SK-N-MC (cell line): Measurements from ENCODE around the gene SPDYE9.
"Not testable (repeated sequence)": the region's sequence is repeated elsewhere in the genome, so short reads cannot be mapped to it uniquely, and the experiment has no call there.

Source experiments
- DNase-seq: peaks from one replicate; pipeline ENCODE4 v3.0.0-alpha.2; 2011; ENCODE audit warnings: low read depth, low spot score
- H3K27ac ChIP-seq: fragments of 200-600 bp; sonication (generic); 2 replicates; pipeline ENCODE4 v1.5.1; 2016; ENCODE audit warnings: mixed run types
- H3K36me3 ChIP-seq: fragments of 200-600 bp; sonication (generic); 2 replicates; pipeline ENCODE4 v1.6.1; 2017; ENCODE audit warnings: antibody characterized with exemption, low read length, mixed read lengths; ENCODE audit not compliant: insufficient read depth
- H3K4me3 ChIP-seq: fragments of 200-600 bp; sonication (generic); 2 replicates; pipeline ENCODE4 v1.5.1; 2016
- H3K9ac ChIP-seq: fragments of 200-600 bp; sonication (generic); 2 replicates; pipeline ENCODE4 v1.8.0; 2017; ENCODE audit warnings: mixed run types, mixed read lengths; ENCODE audit not compliant: insufficient read length
- H3K9me3 ChIP-seq: fragments of 200-600 bp; sonication (generic); 2 replicates; pipeline ENCODE4 v1.6.1; 2017; ENCODE audit warnings: low read depth, mild to moderate bottlenecking, antibody characterized with exemption, low read length, moderate library complexity, mixed read lengths

SPDYE9 gene, protein sequence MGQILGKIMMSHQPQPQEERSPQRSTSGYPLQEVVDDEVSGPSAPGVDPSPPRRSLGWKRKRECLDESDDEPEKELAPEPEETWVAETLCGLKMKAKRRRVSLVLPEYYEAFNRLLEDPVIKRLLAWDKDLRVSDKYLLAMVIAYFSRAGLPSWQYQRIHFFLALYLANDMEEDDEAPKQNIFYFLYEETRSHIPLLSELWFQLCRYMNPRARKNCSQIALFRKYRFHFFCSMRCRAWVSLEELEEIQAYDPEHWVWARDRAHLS

DNA sequence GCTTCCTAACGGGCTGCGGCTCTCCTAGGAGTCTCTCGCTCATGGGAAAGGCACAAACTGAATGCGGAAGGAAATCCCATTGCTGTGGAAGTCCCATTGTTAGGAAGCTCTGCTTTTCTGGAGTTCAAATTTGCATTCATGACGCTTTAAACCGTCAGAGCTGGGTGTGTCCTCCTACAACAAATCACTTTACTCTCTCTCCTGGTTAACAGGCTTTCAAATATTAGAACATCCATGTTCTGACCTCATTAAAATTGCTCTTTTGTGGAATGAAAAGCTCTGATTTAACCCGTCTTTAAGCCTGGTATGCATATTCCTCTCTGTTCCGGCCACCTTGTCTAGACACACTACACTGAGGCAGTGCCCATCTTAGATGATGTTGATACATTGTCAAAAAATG is at the start of gene SPDYE9:
SPDYE9 (minus strand) TSS at position 101 of the 400 bp plus-strand sequence. CDS start 1,800 bp downstream, outside the sequence.
- not testable (repeated sequence) for DNase-seq, H3K36me3 ChIP-seq, H3K9ac ChIP-seq, H3K9me3 ChIP-seq, H3K27ac ChIP-seq, H3K4me3 ChIP-seq

DNA sequence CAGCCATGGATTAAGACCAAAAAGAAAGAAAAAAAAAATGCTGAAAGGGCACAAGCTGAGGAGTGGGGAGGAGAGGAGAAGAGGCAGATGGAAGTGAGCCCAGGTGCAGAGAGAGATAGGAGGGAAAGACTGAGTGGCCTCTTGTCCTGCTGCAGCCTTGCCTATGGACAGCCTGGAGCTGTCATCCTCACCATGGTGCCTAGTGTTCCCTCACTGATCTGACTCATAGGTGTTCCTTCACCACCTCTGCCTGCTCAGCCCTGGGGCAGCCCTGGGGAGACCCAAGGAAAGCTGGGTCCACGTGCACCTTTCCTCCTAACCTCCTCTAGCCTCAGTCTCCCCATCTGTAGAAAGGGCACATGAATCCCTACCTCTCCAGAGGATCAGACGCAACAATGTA is 49.0 kb upstream of the SPDYE9 start:
- not testable (repeated sequence) for H3K27ac ChIP-seq, H3K9ac ChIP-seq, DNase-seq, H3K36me3 ChIP-seq, H3K9me3 ChIP-seq, H3K4me3 ChIP-seq

DNA sequence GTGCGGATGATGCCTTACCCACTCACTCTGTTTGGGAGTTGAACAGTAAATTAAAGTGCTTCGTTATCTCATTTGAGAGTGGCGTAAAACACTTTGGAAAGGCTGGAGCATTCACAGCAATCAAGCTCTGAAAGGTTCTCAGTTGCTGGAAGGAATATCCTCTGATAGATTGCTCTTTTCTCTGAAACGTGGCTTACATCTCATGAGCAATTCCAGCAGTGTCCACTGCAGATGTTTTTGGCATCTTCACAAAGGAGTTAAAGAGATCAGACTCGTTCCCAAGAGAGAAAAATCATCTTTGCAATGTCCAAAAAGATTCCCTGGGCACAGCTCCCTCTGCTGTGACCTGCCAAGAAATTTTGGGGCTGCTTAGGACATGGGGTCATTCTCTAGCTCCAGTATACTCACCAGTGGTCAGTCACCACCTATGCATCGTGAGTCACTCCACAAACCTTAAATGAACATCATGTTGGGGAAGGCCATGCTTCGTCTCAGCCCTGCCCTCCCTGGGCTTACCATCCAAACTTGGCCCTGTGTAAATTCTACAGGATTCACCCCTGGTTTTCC is 46.9 kb upstream of the SPDYE9 start:
- H3K27ac ChIP-seq, H3K9me3 ChIP-seq, H3K4me3 ChIP-seq, H3K36me3 ChIP-seq, DNase-seq, H3K9ac ChIP-seq: not testable (repeated sequence)

DNA sequence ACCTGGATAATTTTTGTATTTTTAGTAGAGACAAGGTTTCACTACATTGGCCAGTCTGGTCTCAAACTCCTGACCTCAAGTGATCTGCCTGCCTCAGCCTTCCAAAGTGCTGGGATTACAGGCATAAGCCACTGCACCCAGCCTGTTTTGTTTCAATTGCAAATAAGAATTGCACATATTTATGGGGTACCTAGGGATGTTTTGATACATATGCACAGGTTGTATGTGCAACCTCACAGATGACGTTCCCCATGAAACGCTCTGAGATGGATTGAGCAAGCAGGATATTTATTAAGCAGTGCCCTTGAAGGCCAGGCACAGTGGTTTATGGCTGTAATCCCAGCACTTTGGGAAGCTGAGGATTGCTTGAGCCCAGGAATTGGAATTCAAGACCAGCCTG is 44.8 kb upstream of the SPDYE9 start:
- H3K4me3 ChIP-seq, DNase-seq, H3K9ac ChIP-seq, H3K9me3 ChIP-seq, H3K36me3 ChIP-seq, H3K27ac ChIP-seq: not testable (repeated sequence)

DNA sequence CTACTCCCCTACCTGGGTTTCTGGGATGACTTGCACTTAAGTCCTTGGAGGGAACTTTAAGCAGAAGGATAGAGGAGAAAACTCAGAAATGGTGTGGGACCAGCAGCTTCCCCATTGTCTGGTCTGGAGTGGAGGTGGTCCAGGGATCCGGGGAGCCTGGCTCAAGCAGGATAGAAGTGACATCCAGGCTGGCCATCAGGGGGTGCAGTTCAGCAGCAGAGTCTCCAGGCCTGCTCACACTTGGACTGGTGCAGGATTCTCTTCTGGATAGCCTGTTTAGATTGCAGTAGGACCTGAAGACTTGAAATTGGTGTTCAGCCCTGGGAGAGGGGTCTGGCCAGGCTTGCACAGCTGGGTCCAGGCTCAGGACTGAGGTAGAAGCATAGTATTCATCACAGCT is 38.3 kb upstream of the SPDYE9 start:
- not testable (repeated sequence) for H3K9me3 ChIP-seq, H3K36me3 ChIP-seq, H3K9ac ChIP-seq, H3K4me3 ChIP-seq, H3K27ac ChIP-seq, DNase-seq

DNA sequence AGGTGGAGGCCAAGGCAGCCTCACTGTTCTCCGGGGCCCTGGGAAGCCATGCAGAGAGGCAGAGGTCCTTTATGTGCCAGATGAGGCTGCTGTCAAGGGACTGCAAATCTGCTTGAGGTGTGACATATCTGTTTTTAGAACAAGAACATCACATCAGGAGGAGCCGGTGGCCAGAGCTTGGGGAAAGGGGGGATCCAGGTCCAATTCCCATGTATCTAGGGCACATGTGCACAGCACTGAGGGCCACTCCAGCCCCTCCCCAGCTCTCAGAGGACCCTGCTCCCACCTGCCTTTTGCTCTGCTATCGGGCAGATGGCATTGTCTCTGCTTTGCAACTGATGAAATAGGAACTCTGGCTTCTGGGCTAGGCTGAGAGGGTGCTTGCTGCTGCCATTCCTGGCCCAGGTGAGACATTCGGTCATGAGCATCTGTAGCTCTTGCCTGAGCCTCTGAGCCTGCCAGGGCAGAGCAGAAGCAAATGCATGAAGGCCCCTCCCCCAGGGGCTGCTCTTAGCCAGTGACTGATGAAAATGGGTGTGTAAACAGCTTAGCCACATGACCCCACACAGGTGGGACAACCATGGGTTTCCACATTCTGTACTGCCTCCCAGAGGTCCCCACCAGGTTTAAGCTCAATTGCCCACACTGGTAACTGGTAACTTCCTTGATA is 37.1 kb upstream of the SPDYE9 start:
- not testable (repeated sequence) for H3K36me3 ChIP-seq, H3K27ac ChIP-seq, H3K9ac ChIP-seq, DNase-seq, H3K9me3 ChIP-seq, H3K4me3 ChIP-seq

DNA sequence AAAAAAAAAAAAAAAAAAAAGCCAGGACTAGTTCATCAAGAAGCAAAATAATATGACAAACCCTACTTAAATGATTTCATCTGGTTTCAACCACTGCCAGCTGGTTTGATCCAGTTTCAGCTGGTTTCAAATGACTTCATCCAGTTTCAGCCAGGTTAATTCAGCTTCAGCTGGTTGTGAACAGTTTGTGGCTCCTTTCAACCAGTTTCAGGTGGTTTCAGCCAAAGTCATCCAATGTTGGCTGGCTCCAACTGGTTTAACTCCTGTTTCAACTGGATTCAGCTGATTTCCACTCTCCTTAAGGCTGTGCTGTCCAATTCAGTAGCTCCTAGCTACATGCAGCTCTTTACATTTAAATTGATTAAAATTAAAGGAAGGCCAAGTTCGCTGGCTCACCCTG is 32.3 kb upstream of the SPDYE9 start:
- H3K4me3 ChIP-seq, DNase-seq, H3K36me3 ChIP-seq, H3K9me3 ChIP-seq, H3K9ac ChIP-seq, H3K27ac ChIP-seq: not testable (repeated sequence)

DNA sequence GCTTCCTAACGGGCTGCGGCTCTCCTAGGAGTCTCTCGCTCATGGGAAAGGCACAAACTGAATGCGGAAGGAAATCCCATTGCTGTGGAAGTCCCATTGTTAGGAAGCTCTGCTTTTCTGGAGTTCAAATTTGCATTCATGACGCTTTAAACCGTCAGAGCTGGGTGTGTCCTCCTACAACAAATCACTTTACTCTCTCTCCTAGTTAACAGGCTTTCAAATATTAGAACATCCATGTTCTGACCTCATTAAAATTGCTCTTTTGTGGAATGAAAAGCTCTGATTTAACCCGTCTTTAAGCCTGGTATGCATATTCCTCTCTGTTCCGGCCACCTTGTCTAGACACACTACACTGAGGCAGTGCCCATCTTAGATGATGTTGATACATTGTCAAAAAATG is 28.0 kb downstream of the SPDYE9 start, which contains the start of gene SPDYE11:
SPDYE11 (minus strand) TSS at position 101 of the 400 bp plus-strand sequence. CDS start 1,800 bp downstream, outside the sequence.
- not testable (repeated sequence) for H3K27ac ChIP-seq, H3K36me3 ChIP-seq, H3K9me3 ChIP-seq, H3K4me3 ChIP-seq, DNase-seq, H3K9ac ChIP-seq

DNA sequence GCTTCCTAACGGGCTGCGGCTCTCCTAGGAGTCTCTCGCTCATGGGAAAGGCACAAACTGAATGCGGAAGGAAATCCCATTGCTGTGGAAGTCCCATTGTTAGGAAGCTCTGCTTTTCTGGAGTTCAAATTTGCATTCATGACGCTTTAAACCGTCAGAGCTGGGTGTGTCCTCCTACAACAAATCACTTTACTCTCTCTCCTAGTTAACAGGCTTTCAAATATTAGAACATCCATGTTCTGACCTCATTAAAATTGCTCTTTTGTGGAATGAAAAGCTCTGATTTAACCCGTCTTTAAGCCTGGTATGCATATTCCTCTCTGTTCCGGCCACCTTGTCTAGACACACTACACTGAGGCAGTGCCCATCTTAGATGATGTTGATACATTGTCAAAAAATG is 56.2 kb downstream of the SPDYE9 start, which contains the start of gene SPDYE8:
SPDYE8 (minus strand) TSS at position 101 of the 400 bp plus-strand sequence. CDS start 1,800 bp downstream, outside the sequence.
- not testable (repeated sequence) for H3K4me3 ChIP-seq, H3K9me3 ChIP-seq, DNase-seq, H3K27ac ChIP-seq, H3K9ac ChIP-seq, H3K36me3 ChIP-seq
